ENCODE results near the gene PHKA1. TPM values are rescaled to one million over a fixed set of nuclear protein-coding genes. Genes with fewer than 3 reads are reported as not detected.
"Not testable (repeated sequence)": the region's sequence is repeated elsewhere in the genome, so short reads cannot be mapped to it uniquely, and the experiment has no call there.

Gene PHKA1
- total RNA-seq, 2 experiments from 2014 or later: 0.09 TPM; not detected in 1

GRCh38 chrX:72676465-72676864 is 37.6 kb downstream of the PHKA1 start:
- intact Hi-C loops (cut with micrococcal nuclease; ENCODE audit: unreplicated experiment): no loop called here
- Histone ChIP-seq H3K36me3 (ENCODE audit: insufficient read depth, low read length) (no peaks in the 10 kb centered on the region), H4K20me1 (ENCODE audit: insufficient read depth, low read length) (no peaks in the 10 kb centered on the region), H2AFZ (ENCODE audit: low read length) (no peak overlapping the region), H3K4me1 (ENCODE audit: insufficient read depth, low read length, poor library complexity, severe bottlenecking) (no peaks in the 10 kb centered on the region), H3K9me2 (ENCODE audit: insufficient read depth, low read length) (no peaks in the 10 kb centered on the region), H3K4me2 (ENCODE audit: low read length) (no peak overlapping the region), H3K4me3 (ENCODE audit: low read depth, low read length, poor library complexity, severe bottlenecking) (no peak overlapping the region), H3K9me3 (ENCODE audit: low read length) (no peaks in the 10 kb centered on the region), H3K79me2 (ENCODE audit: insufficient read depth, low read depth, low read length) (no peaks in the 10 kb centered on the region), H3K27ac (ENCODE audit: low read depth, low read length, poor library complexity, severe bottlenecking) (no peak overlapping the region)
- DNase-seq (ENCODE audit: low spot score): no peak
- TF ChIP-seq EZH2phosphoT487 (IDR thresholded peaks at IDR 0.05; ENCODE audit: borderline replicate concordance, low read depth, low read length) (no peak), CTCF (conservative IDR thresholded peaks at IDR 0.05; ENCODE audit: low read length) (no peak)
- BruUV-seq (replicated peaks): no TSS peak
- ChIA-PET POLR2A (no interaction called here), CTCF (ENCODE audit: unreplicated experiment) (no interaction called here)

GRCh38 chrX:72673951-72674350 is 40.2 kb downstream of the PHKA1 start:
- H3K36me3 ChIP-seq (ENCODE audit: insufficient read depth, low read length); H3K4me3 ChIP-seq (ENCODE audit: low read depth, low read length, poor library complexity, severe bottlenecking); H3K4me2 ChIP-seq (ENCODE audit: low read length); BruUV-seq (replicated peaks); intact Hi-C loops (cut with micrococcal nuclease; ENCODE audit: unreplicated experiment); POLR2A ChIA-PET; DNase-seq (ENCODE audit: low spot score); H3K9me2 ChIP-seq (ENCODE audit: insufficient read depth, low read length); H3K4me1 ChIP-seq (ENCODE audit: insufficient read depth, low read length, poor library complexity, severe bottlenecking); H4K20me1 ChIP-seq (ENCODE audit: insufficient read depth, low read length); H2AFZ ChIP-seq (ENCODE audit: low read length); CTCF ChIA-PET (ENCODE audit: unreplicated experiment); H3K27ac ChIP-seq (ENCODE audit: low read depth, low read length, poor library complexity, severe bottlenecking); H3K9me3 ChIP-seq (ENCODE audit: low read length); H3K79me2 ChIP-seq (ENCODE audit: insufficient read depth, low read depth, low read length): not testable (repeated sequence)

GRCh38 chrX:72669508-72669907 is 44.6 kb downstream of the PHKA1 start:
- H3K79me2 ChIP-seq (ENCODE audit: insufficient read depth, low read depth, low read length); H2AFZ ChIP-seq (ENCODE audit: low read length); DNase-seq (ENCODE audit: low spot score); H3K9me3 ChIP-seq (ENCODE audit: low read length); H3K36me3 ChIP-seq (ENCODE audit: insufficient read depth, low read length); H3K9me2 ChIP-seq (ENCODE audit: insufficient read depth, low read length); intact Hi-C loops (cut with micrococcal nuclease; ENCODE audit: unreplicated experiment); H3K4me2 ChIP-seq (ENCODE audit: low read length); H3K4me3 ChIP-seq (ENCODE audit: low read depth, low read length, poor library complexity, severe bottlenecking); CTCF ChIA-PET (ENCODE audit: unreplicated experiment); H3K4me1 ChIP-seq (ENCODE audit: insufficient read depth, low read length, poor library complexity, severe bottlenecking); H3K27ac ChIP-seq (ENCODE audit: low read depth, low read length, poor library complexity, severe bottlenecking); POLR2A ChIA-PET; H4K20me1 ChIP-seq (ENCODE audit: insufficient read depth, low read length); BruUV-seq (replicated peaks): not testable (repeated sequence)

- Histone ChIP-seq H3K79me2 (ENCODE audit: insufficient read depth, low read depth, low read length) (no peaks in the 10 kb centered on the region), H2AFZ (ENCODE audit: low read length) (no peak overlapping the region), H4K20me1 (ENCODE audit: insufficient read depth, low read length) (no peaks in the 10 kb centered on the region), H3K4me3 (ENCODE audit: low read depth, low read length, poor library complexity, severe bottlenecking) (no peak overlapping the region), H3K27ac (ENCODE audit: low read depth, low read length, poor library complexity, severe bottlenecking) (no peak overlapping the region), H3K9me2 (ENCODE audit: insufficient read depth, low read length) (no peaks in the 10 kb centered on the region), H3K9me3 (ENCODE audit: low read length) (no peaks in the 10 kb centered on the region), H3K36me3 (ENCODE audit: insufficient read depth, low read length) (no peaks in the 10 kb centered on the region), H3K4me2 (ENCODE audit: low read length) (no peak overlapping the region), H3K4me1 (ENCODE audit: insufficient read depth, low read length, poor library complexity, severe bottlenecking) (no peaks in the 10 kb centered on the region)
- intact Hi-C loops (cut with micrococcal nuclease; ENCODE audit: unreplicated experiment): no loop called here
- DNase-seq (ENCODE audit: low spot score): no peak
- ChIA-PET CTCF (ENCODE audit: unreplicated experiment) (no interaction called here), POLR2A (interaction anchor here (1.0 kb wide), 1 partner anchor 423 kb away, joined by 3 read pairs; no protein-coding TSS in a partner anchor)
- BruUV-seq (replicated peaks): no TSS peak
- TF ChIP-seq EZH2phosphoT487 (IDR thresholded peaks at IDR 0.05; ENCODE audit: borderline replicate concordance, low read depth, low read length): no peak
- TF ChIP-seq CTCF (conservative IDR thresholded peaks at IDR 0.05; ENCODE audit: low read length): no peak
Observed at GRCh38 chrX:72666451-72666850, 47.7 kb downstream of the PHKA1 start.
